HK-2 (cell line): ENCODE results near the gene SLC14A1.

Experiments used
- DNase-seq: peaks from one replicate; pipeline ENCODE4 v3.0.0-alpha.2; 2018; ENCODE audit not compliant: unreplicated experiment

Gene SLC14A1

GRCh38 chr18:45722899-45723298, 1.1 kb upstream of the SLC14A1 start:
- DNase-seq: peak; percentile 62

- no peak for DNase-seq
Measured at GRCh38 chr18:45724601-45725000, 620 bp downstream of the SLC14A1 start.

- DNase-seq: no peak
Measured at GRCh38 chr18:45725336-45725735, 1.4 kb downstream of the SLC14A1 start.

DNA sequence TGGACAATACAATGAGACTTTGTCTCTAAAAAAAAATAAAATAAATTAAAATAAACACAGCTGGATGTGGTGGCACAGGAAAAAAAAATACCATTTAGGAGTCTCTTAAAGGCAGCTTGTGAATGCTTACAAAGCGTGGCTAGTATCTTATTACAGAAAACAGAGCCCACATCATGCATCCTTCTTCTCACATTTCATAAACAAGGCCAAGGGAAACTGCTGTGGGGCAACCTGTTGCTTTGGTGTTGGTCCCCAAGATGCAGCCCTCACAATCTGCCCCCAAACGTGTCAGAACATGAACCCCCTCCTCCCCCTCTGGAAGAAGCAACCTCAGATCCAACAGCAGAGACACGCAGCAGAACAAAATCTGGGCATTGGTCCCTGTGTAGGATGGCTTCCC, 2.6 kb downstream of the SLC14A1 start:
- DNase-seq: no peak

DNA sequence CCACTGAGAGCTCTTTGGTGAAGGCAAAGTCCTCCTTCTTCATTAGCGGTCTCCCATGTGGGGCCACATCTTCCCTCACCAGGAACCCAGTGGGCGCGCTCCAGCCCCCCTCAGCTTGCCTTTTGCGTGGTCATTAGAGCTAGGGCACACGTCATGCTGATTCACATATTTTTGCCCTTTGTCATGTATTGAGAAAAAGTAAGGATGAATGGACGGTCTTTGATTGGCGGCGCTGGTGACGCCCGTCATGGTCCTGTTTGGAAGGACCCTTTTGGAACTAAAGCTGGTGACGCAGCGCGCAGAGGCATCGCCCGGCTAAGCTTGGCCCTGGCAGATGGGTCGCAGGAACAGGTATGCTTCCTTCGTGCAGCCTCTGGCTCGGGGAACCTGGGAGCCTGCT, 3.1 kb downstream of the SLC14A1 start:
- no peak for DNase-seq

- DNase-seq: no peak
Measured at GRCh38 chr18:45728336-45729010, 4.5 kb downstream of the SLC14A1 start.

DNA sequence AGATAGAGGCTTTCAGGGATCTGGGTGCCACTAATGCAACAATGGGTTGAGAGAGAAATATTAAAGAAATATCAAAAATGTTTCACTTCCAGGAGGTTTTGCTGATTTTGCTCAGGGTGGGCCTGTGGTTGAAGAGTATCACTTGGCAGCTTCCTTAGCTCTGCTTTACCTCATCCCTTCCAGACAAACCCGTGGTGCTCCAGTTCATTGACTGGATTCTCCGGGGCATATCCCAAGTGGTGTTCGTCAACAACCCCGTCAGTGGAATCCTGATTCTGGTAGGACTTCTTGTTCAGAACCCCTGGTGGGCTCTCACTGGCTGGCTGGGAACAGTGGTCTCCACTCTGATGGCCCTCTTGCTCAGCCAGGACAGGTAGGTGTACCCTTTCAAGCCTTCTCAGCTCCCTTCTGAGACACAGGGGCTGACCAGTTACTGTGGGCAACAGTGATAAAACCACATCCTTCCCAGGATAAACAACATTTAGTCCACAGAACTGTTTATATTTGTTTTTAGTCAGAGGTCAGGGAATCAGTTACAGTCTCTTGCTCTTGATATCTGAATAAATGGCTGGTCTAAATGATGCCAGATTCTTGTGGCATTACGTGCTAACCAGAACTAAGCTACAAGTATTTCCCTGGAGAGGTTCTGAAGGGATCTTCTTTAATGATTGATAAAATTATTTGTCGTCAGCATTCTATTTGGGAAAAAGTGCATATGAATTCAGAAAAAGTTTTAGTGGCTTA, 7.0 kb downstream of the SLC14A1 start:
- DNase-seq: peak; percentile 21

GRCh38 chr18:45731716-45732115, 7.7 kb downstream of the SLC14A1 start:
- no peak for DNase-seq

GRCh38 chr18:45733535-45733934, 9.6 kb downstream of the SLC14A1 start:
- DNase-seq: no peak

GRCh38 chr18:45734505-45734904, 10.5 kb downstream of the SLC14A1 start:
- no peak for DNase-seq

- DNase-seq: no peak
Measured at GRCh38 chr18:45734944-45735343, 11.0 kb downstream of the SLC14A1 start.

GRCh38 chr18:45738660-45739059, 14.7 kb downstream of the SLC14A1 start:
- DNase-seq: no peak

DNA sequence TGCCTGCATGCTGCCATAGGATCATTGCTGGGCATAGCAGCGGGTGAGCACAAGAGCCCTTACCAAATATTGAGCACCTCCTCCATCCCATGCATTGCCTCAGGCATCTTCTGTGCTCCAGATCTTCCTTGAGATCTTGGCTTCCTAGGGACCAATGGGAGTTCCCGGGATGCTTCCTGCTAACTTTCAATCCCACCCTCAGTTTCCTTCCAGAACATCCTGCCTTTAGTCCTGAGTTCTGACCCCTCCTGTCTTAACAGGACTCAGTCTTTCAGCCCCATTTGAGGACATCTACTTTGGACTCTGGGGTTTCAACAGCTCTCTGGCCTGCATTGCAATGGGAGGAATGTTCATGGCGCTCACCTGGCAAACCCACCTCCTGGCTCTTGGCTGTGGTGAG, 15.3 kb downstream of the SLC14A1 start:
- DNase-seq: no peak

GRCh38 chr18:45739848-45740247, 15.9 kb downstream of the SLC14A1 start:
- no peak for DNase-seq

DNA sequence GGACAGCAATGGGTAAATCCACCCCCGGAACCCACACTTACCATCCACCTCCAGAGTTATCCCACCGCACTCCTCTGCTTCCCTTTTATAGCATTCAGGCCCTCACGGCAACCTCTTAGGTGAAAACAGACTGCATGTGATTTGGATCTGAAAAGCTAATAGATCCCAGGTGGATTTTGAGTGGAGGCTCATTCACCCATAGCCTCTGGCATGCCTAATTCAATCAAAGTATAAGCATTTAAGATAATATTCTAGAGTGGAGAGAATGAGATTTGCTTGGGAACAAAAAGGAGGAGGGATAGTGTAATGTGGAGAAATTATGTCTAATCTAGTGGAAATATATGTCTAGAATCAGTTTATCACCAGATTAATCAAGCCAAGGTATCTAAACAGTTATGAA, 17.1 kb downstream of the SLC14A1 start:
- DNase-seq: no peak

GRCh38 chr18:45745817-45746461, 22.0 kb downstream of the SLC14A1 start:
- DNase-seq: no peak

DNA sequence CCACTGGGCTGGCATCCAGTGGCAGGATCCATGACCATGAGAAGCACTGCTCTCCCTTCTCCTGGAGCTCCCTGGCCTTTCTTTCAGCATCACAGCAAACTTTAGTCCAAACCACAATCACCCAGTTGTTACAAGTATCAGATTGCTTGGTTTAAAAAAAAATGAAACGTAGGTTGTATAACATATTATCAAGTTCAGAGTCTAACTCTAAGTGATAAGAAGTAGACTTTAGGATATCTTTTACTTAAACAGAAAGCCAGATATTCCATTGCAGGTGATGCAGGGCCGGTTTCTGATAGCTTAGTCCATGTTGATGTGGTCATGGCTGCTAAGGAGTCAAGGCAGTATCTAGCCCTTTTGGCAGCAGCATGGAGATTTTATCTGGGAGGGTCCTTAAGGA, 24.5 kb downstream of the SLC14A1 start:
- DNase-seq: no peak

- no peak for DNase-seq
Measured at GRCh38 chr18:45749918-45750689, 26.1 kb downstream of the SLC14A1 start.

GRCh38 chr18:45751766-45752165, 27.8 kb downstream of the SLC14A1 start:
- no peak for DNase-seq

- no peak for DNase-seq
Measured at GRCh38 chr18:45752681-45753080, 28.7 kb downstream of the SLC14A1 start.

GRCh38 chr18:45753286-45753685, 29.3 kb downstream of the SLC14A1 start:
- no peak for DNase-seq

- DNase-seq: no peak
Measured at GRCh38 chr18:45755934-45756333, 32.0 kb downstream of the SLC14A1 start.
